Cardiac septum (tissue), 1 donor: ENCODE data around the gene EGR1. TPM values are rescaled to one million over a fixed set of nuclear protein-coding genes. Genes with fewer than 3 reads are reported as not detected.

Experiments
- DNase-seq: peaks from one replicate; pipeline ENCODE4 v3.0.0-alpha.2; 2020; ENCODE audit warnings: low spot score
- intact Hi-C: fragments of 100-400 bp; cut with DNase I; formaldehyde crosslinking; loops from one replicate; pipeline ENCODE4 v1.14.0; 2022
- total RNA-seq: library from RNA; stranded (reverse); fragmentation: NEBNext Ultra II Directional; extraction: Animal tissue kit (Norgen Biotek cat#: 25700); gene quantifications from one replicate; pipeline ENCODE4 v1.2.1, GENCODE V29; 2021
- donor health status: DM: no; HTN: no; CAD: no.

The EGR1 gene
- total RNA-seq, 1 donor from 2014 or later: 66.8 TPM

DNA sequence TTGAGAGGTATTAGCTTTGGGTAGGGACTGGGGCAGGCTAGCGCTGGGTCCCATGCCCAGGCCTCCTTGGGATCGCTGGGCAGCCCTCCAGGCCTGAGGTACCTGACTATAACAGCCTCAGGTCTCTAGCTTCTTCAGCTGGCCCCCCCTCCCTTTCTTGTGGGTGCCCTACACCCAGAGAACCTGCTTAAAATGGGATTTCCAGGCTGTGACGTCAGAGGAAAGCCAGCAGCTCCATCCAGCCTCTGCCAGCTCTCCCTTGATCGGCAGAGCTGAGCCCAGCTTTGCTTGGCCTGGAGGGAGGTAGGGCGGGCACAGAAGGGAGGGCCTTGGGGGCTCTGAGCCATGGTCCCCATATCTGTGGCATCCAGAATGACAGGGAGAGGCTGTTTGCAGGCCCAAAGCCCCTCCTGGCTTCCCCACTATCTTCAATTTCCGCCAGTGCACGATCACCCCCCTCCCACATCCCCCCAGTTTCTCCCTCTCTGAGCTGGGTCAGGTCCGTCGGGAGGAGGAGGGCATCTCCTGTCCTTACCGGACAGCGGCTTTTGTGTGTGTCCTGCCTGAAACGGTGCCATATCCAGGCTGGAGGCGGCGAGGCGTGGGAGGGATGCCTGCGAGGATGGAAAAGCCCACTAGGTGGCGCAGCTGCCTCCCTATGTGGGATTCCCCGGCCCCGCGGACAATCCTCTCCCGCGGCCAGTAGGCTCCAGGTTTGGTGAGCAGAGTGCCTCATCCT, 15.6 kb upstream of the EGR1 start:
- intact Hi-C loops: loop anchor here (1.0 kb wide), 1 partner anchor 55 kb away; no protein-coding TSS in a partner anchor
- peak; percentile 94 for DNase-seq

DNA sequence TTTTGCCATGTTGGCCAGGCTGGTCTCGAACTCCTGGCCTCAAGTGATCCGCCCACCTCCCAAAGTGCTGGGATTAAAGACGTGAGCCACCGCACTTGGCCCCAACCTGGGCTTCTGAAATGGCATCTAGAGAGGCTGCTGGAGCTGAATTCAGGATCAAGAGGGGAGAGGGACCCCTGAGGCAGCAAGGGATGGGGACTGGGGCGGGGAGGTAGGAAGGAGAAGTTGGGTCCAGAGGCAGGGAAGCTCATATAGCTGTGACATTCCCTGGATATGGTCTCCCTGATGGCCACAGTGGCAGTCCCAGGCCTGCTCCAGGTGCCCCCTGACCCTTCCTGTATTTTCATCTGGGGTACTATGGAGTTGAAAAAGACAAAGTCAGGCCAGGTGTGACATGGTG, 14.3 kb upstream of the EGR1 start:
- DNase-seq: no peak
- intact Hi-C loops: loop anchor here (1.0 kb wide), 1 partner anchor 53 kb away; no protein-coding TSS in a partner anchor

DNA sequence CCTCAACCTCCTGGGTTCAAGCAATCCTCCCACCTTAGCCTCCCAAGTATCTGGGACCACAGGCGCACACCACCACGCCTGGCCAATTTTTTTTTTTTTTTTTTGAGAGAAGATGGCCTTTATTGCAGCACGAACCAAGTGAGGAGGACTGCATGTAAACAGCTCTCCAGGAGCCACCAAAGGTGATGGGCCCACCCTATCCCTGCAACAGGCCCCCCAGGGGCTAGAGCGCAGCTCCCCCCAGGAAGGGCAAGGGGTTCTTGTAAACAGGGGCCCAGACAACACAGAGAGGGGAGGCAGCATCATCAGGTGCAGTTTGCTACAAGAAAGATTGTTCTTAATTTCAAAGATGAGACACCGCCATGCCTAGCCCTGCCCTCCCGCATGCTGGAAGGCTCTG, 12.6 kb upstream of the EGR1 start:
- DNase-seq: no peak
- intact Hi-C loops: no loop called here

DNA sequence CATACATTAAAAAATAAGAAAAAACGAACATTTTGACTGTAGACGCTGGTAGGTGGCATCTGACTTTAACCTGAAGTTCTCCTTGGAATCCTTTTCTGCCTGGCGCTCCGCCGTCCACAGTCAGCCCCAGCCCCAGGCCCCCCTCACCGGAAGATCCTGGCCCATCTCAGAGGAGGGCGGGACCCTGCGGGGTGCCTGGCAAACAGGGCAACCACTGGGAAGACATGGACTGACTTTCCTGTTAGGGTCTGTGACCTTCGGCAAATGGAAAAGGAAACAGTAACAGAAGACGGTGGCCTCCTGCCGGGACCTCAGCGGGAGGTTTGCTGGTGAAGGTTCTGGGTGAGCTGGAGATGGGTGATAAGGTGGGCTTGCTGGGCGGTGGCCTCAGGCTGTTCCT, 11.7 kb upstream of the EGR1 start:
- DNase-seq: no peak
- intact Hi-C loops: no loop called here

DNA sequence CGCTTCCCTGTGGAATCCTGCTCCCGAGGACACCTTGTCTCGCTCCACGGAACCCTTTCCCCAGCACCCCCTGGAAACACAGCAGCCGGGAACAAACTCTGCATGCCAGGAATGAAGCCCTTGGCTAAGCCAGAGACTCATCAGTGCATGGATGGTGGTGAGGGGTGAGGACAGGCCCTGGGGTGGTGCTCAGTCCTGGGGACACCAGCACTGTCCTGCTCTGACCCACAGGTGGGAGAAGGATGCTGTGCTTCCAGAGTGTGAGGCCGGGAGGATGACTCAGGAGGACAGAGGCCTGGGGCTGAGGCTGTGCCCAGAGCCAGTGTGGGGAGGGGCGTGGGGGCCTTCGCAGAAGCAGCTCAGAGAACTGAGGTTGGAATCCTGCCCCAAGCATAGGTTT, 11.2 kb upstream of the EGR1 start:
- intact Hi-C loops: no loop called here
- no peak for DNase-seq

DNA sequence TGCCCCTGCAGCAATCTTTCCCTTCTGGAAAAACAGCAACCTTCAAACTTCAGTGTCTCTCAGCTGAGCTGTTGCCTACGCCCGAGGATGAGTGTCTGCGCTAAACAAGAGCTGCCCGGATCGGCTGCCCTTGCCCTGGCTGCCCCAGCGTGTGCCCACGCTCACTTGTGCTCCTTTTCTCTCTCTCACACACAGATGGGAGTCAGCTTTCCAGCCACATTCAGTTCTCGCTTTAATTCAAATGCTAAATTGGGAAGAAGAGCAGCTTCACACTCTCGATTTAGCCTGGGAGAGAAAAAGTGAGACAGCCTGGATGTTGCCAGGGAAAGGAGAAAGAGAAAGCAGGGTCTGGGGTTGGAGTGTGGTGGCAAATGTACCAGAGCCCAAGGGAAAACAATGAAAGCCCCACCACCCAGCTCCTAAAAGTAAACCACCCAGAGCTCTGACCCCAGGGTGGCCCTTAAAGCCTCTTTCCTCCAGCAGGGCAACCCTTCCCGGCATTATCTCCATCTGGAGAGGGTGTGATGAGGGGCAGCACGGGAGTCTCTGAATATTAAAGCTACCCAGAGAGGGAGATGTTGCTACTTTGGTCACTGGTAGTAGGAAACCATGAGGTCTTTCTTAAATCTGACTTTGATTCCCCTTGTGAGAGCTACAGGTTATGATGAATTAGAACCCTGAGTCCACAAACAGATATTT, 9.9 kb upstream of the EGR1 start:
- intact Hi-C loops: no loop called here
- DNase-seq: no peak

DNA sequence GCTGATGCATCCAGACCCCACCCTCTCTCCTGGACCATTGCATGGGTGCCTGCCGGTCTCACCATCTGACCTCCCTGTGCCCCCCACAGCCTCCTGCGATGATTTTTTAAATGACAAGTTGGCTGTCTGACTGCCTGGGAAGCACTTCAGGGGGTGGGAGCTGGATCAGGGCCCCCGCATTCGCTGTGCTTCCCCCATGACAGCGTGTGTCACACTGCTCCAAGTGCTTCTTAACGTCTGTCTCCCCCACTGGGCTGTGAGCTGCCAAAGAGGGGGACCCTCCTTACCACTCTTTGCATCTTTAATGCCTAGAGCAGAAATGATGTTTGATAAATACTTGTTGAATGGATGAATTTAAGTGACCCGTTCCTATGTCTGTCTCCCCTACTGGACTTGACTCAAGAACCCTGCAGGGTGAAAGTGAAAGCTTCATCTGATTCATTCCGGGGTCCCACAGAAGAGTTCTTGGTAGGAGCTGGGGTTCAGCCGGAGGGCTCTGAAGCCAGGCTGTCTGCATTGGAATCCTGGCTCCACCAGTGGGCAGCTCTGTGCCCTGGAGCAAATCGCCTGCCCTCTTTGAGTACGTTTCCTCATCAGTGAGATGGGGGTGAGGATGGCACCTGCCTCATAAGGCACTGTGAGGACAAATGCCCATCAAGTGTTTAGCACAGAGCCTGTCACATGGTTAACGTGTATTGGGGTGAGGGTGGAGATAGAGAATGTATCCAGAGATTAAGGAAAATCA, 7.6 kb upstream of the EGR1 start:
- DNase-seq: no peak
- intact Hi-C loops: no loop called here

DNA sequence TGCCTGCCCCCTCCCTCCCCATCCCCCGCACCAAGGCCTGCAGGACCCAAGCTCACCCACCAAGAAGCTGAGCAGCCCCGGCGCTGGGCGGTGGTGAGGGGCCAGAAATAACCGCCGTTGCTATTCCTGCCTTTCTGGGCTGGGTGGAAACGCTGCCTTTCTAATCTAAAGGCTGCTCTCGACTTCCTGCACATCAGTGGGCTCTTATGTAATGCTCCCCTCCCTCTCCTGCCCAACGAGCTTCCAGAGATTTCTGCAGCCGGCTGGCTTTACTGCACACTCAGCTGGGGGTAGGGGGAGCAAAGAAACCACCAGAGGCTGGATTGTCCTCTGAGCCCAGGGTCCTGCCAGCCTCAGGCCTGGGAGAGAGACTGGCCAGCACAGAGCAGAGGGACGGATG, 6.9 kb upstream of the EGR1 start:
- no peak for DNase-seq
- intact Hi-C loops: no loop called here

DNA sequence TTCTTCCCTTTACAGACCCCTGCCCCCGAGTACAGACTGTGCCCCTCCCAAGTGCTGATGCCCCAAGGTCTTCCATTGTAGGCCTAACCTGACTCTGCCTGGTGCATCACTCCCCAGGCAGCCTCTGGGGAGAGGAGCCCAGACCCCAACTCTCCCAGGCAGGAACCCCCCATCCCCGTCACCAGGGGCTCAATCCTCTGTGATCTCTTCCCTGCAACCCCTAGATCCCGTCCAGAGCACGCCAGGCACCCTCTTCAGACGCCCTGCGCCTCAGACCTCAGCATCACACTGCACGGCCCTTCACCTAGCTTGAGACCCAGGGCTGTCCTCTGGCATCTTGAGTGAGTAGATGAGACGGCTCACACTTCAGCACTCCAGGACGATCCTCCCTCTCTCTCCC, 6.4 kb upstream of the EGR1 start:
- no peak for DNase-seq
- intact Hi-C loops: no loop called here

DNA sequence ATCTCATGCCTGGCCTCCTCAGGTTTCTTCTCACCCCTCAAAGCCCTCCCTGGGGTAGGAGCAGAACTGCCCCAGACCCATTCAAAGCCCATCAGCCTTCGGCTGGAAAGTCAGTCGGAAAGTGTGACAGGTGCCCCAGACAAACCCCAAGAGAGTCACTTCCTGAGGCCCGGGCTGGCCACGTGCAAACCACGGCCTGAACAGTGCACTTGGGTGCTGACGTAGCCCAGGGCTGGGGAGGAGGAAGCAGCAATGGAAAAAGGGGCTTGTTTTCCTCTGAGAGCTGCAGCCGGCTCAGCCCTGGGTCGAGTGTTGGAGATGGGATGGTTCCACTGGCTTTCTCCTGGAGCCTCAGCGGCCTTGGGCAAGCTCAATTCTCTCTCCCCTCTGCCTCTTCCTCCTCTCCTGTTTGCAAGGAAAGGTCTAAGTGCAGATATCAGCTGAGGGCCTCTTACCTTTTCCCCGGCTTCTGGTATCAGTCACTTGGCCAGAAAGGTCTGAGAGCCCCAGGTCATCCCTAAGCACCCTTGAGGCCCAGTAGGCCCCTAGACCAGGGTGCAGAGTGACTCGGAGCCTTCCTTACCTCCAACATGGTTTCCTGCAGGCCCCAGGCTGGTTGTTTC, 5.9 kb upstream of the EGR1 start:
- intact Hi-C loops: no loop called here
- no peak for DNase-seq

DNA sequence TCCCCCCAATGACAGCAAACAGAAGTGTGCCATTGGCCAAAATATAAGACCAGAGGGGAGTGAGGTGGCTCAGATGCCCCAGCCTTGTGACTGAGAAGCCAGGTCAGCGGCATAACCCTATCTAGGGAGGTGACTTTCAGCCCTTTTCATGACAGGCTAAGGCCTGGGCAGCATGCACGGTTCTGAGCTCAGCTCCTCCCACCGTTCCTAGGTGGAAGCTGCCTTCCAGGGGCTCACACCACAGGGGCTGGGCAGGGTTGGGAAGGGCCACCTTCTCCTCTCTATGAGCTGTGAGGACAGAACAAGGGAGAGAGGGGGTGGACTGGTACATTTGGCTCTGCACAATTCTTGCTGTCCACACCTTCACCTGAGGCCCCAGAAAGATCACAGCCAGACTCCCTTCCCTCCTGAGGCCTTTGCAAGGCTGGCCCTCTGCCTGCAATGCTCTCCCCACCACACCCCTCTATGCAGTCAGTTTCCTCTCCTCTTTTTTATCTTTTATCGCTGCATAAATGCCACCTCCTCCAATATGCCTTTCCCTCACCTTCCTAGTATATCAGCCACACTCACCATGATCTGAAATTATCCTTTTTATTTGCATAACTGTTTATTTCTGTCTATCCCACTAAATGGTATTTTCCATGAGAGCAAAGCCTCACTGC, 5.1 kb upstream of the EGR1 start:
- no peak for DNase-seq
- intact Hi-C loops: no loop called here

DNA sequence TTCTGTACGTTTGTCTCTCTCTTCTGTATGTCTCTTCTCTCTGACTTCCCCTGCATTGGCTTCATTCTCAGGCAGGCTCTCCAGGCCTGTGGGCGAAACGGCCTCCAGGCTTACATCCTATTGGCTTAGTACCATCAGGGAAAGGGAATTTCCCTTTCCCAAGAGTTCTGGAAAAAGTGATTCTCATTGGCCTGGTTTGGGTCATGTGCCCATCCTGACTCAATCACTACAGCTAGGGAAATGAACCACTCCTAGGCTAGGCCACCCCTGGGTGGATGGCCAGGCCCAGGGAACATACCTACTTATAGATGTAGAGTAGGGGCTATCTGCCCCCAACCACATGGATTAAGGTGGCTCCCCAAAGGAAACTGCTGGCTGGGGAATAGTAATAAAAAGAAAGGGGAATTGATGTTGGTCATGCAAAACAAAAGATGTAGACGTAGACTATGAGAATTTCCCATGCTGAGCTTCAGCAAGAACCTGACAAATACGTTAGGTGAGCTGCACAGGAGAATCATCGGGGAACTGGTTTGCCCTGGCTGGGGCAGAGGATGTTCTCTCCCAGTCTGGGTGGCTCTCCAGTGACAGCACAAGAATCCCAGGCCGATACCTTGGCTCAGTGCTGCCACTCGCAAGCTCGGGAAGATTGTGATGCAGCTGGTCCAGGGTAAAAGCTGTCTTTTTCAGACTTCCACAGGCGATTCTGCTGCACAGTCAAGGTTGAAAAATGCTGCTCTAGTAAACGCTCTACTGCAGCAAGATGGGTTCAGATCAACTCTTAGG, 3.7 kb upstream of the EGR1 start:
- DNase-seq: no peak
- intact Hi-C loops: no loop called here

DNA sequence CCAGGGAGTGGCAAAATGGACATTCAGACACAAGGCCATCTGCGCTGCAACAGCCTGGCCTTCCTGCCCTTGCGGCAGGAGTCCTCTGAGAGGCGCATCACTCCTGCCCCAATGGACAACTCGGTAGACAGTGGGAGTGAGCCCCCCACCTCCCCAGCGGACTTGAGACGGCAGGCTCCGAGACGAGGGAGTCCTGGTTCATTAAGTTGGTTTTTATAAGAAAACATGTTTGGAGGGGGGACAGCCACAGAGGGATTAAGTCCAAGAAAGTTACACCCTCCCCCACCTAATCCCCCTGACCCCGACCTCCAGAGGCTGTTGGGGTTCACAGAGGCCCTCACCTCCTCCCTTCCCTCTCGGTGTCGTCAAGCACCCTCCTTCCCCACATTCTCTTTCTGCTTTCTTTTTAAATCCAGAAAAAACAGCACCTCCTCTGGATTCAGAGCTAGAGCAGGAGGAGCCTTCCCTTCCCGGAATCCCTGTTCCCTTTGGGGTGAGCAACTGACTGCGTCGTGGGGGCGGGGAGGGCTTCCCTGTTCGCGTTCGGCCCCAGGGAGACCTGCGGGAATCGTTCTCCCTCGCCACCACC, 1.8 kb upstream of the EGR1 start:
- intact Hi-C loops: loop anchor here (1.0 kb wide), 3 partner anchors 29 to 112 kb away; partner anchors contain the start of genes ETF1 and HSPA9
- no peak for DNase-seq

DNA sequence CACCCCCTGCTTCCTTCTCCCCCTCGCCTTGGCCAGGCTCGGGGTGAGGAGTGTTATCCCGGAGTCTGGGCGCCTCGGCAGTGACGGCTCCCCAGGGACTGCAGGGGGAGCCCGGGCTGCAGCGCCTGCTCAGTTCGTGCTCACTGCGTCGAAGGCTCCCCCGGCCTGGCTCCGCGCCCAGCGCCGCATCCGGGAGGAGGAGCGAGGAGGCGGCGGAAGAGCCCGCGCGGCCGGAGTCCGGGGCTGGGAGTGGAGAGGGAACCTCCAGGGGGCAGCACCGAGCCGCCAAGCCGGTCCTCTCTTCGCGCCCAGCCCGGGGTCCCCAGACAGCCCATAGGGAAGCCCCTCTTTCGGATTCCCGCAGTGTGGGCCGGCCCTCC, 1.3 kb upstream of the EGR1 start:
- peak; percentile 98 for DNase-seq
- intact Hi-C loops: loop anchor here (1.0 kb wide), 3 partner anchors 28 to 111 kb away; partner anchors contain the start of genes ETF1 and HSPA9

DNA sequence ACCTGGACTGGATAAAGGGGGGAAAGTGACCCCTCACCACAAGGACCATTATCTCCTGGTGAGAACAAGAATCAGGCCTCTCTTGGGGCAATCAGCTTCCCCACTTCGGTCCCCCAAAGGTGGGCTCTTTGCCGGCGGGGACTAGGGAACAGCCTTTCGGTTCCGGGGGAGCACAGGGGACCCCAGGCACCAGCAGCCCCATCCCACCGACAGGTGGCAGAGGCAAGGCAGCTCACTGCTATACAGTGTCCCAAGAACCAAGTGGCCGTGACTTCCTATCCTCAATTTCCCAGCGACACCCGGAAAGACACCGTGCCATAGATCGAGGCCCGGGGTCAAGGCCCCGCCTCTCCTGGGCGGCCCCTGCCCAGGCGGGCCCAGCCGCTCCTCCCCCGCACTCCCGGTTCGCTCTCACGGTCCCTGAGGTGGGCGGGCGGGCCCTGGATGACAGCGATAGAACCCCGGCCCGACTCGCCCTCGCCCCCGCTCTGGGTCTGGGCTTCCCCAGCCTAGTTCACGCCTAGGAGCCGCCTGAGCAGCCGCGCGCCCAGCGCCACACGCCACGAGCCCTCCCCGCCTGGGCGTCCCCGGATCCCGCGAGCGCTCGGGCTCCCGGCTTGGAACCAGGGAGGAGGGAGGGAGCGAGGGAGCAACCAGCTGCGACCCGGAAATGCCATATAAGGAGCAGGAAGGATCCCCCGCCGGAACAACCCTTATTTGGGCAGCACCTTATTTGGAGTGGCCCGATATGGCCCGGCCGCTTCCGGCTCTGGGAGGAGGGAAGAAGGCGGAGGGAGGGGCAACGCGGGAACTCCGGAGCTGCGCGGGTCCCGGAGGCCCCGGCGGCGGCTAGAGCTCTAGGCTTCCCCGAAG, 655 bp upstream of the EGR1 start:
- intact Hi-C loops: loop anchor here (1.0 kb wide), 3 partner anchors 28 to 111 kb away; partner anchors contain the start of genes ETF1 and HSPA9
- peak; percentile 97 for DNase-seq

DNA sequence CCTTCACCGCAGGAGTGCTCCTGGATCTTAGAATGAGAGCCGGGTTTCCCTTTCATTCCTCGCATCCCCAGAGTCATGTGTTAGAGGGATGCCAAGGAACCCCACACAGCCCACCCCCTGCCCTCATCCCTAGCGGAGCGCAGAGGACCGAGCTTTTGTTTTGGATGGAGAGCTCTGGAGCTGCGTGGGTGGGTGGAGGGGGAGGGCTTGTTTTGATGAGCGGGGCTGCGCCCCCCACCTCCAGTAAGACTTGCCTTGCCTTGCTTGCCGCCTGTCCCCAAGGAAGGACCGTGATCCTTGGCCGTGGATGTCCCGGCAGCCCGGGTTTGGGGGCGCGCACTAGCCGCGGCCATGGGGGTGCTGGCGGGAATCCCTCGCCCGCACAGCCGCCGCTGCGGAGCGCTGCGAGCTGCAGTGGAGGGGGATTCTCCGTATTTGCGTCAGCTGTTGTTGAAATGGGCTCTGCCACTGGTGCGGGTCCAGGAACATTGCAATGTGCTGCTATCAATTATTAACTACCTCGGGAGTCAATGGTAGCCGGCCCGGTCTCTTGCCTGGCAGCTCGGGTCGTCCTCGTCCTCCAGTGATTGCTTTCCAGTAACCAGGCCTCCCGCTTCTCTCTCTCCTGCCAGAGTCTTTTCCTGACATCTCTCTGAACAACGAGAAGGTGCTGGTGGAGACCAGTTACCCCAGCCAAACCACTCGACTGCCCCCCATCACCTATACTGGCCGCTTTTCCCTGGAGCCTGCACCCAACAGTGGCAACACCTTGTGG, 1.0 kb downstream of the EGR1 start:
- DNase-seq: no peak
- intact Hi-C loops: no loop called here
